Hindlimb muscle (tissue), 1 donor: Measurements from ENCODE around the gene PBX1. TPM values are rescaled to one million over a fixed set of nuclear protein-coding genes. Genes with fewer than 3 reads are reported as not detected.

Source experiments
- DNase-seq: peaks from one replicate; pipeline ENCODE4 v3.0.0-alpha.2; 2013
- polyA plus RNA-seq: library from polyadenylated mRNA; unstranded; fragments of 120-200 nt; gene quantifications from one replicate; pipeline ENCODE4 v1.2.1, GENCODE V29; 2013; ENCODE audit not compliant: insufficient read length

Gene PBX1
- polyA plus RNA-seq, 1 donor, result 55.4 TPM

DNA sequence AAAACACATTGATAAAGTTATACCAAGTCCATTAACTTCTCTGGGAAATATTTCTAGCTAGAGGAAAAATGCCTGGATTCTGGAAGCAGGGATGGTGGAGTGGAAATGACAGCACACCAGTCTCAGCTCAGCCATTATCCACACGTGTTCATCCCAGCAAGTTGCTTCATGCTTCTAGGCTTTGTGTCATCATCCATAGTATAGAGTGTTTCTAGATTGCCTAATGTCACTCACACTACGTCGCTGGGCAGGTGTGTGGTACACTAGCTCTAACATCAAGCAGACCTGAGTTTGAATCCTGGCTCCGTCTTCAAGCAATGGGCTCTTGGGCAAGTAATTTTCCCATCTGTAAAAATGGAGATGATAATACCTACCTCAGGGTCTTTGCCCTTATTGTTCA lies 326.3 kb downstream of the PBX1 start:
- DNase-seq, result no peak

DNA sequence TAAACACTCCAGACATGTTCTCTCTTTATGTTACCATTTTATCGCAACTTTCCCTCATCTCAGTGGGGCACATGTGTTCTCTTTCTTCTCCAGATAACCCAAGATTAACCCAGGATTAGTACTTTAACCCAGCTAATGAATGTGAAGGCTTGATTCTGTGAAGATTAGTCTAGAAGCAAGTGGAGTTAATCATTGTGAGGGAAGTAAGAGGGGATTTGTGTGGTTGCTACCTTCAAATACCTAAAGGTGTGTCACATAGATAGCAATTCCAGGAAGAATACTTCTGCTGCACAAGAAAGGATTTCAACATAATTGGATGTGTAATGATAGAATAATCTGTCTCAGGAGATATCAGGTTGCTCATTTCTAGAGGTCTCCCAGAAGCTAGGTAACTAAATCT lies 327.1 kb downstream of the PBX1 start:
- no peak for DNase-seq

DNA sequence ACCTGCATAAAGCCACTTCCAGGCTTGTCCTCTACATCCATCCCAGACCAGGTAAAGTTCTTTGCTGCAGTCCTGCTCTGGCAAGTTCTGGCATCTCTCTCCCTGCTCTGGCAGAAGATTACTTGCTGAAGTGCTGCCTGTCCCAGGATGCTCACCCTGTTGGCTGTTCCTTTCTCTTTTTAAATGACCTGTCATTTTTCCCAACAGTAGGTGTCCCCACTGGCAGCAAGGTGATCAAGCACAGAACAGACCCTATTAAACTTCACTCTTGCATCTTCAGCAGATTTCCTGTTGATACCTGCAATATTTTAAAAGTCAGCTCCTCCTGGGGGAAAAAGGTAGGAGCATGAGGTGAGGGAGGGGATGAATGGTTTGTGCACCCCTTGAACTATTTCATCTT lies 332.6 kb downstream of the PBX1 start:
- DNase-seq, result no peak

DNA sequence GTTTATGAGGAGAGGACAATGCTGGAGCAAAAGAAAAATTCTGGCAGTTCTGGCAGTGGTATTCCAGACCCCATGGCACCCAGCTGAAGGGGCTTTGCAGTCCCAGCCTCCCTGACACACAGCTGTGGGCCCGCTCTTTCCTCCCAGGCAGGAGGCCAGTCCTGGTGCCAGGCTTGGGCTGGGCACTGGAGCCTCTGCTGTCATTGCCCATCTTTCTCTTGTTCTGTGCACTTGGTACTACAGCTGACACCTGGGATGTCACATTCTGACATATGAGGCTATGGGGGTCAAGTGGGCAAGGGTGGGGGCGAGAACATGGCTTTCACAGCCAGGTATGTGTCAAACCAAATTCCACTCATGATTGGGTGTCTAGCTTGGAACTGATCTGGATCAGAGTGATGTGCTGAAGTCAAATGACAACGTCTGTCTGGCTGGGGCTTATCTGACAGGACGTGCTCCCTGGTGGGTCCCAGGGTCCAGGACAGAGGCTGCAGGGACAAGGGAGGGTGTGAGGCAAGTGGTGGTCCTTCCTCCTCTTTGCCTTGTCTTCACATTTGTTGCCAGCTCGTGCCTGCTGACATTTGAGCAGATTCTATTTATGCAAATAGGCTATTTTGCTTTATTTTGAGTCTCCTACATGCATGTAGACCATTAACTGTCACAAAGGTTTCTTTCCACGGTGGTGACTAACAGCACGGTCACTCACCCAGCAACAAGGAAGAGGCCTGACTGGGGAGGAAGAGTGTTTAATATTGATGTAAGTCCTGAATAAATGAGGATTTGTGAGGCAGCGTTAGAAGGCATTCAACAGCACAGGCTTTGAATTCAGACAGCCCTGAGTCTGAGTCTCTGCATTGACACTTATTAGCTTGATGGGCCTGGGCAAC lies 336.3 kb downstream of the PBX1 start:
- DNase-seq, result no peak

DNA sequence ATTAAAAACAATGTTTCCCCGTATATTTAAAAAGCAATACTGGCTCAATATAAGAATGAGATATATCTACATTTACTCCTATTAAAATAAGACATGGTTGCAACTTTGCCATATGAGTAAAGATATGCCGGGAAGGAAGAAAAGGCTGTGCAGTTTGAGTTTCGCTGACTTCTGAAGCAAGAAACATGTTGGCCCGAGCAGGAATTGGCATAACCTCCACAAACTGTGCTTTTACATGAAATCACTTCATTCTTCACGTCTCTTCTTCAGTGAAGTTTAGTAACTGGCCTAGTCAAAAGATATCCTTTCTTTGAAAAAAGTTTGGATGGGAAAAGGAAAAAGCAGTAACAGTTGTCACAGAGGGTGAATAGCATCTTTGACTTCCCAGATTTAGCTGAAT lies 342.0 kb downstream of the PBX1 start:
- DNase-seq, result no peak
